ENCODE results near the gene CCDC102A. TPM values are rescaled to one million over a fixed set of nuclear protein-coding genes. Genes with fewer than 3 reads are reported as not detected.

Gene CCDC102A
- total RNA-seq, 1 experiment from 2014 or later = 4.5 TPM

GRCh38 chr16:57527027-57527426 is 9.3 kb downstream of the CCDC102A start:
- BruUV-seq (replicated peaks) = no TSS peak
- RAD21 ChIA-PET (ENCODE audit: low non-redundant PET in 1 of 2, low total read pairs in 2 of 2, uncharacterized antibody in 2 of 2, unreplicated experiment in 2 of 2) = no interaction called here
- ATAC-seq (no peak), DNase-seq (ENCODE audit: low read depth, low spot score) (no peak)
- POLR2A ChIA-PET = no interaction called here
- peaks cover 6% of the 10 kb centered on the region; the same call in 1 of the 2 replicates for H3K79me2 ChIP-seq (ENCODE audit: insufficient read depth, low read length)
- intact Hi-C loops (cut with micrococcal nuclease) = no loop called here
- H3K9me2 ChIP-seq (ENCODE audit: insufficient read depth) = no peaks in the 10 kb centered on the region
- H3K4me3 ChIP-seq (replicated peaks in 1 of 2; ENCODE audit: low read depth in 1 of 2, low read length in 2 of 2) = no peak overlapping the region
- H3K27ac ChIP-seq (ENCODE audit: low read depth, low read length) = no peak overlapping the region
- no peak overlapping the region for H3K9ac ChIP-seq (ENCODE audit: low read length)
- H3K4me2 ChIP-seq (ENCODE audit: low read length) = no peak overlapping the region
- CTCF ChIA-PET = interaction anchor here (0.6 to 1.7 kb wide), 2 partner anchors 7 to 73 kb away, joined by 3 to 7 read pairs; no protein-coding TSS in a partner anchor
- H4K20me1 ChIP-seq (ENCODE audit: insufficient read depth) = no peaks in the 10 kb centered on the region
- H3K36me3 ChIP-seq (ENCODE audit: control insufficient read depth in 1 of 2, insufficient read depth in 2 of 2, low read length in 2 of 2) = peaks cover 0 to 2% of the 10 kb centered on the region in 2 experiments; a peak in 1 of 4 replicates
- no peaks in the 10 kb centered on the region for H3K9me3 ChIP-seq (ENCODE audit: control insufficient read depth in 1 of 2, insufficient read depth in 1 of 2, low read depth in 1 of 2, low read length in 2 of 2)
- peaks cover 6 to 34% of the 10 kb centered on the region in 2 experiments; a peak in 3 of 4 replicates for H3K4me1 ChIP-seq (ENCODE audit: control insufficient read depth in 1 of 2, insufficient read depth in 2 of 2, low read length in 2 of 2)
- no peak overlapping the region for H2AFZ ChIP-seq (ENCODE audit: low read depth, low read length, poor library complexity, severe bottlenecking)
- H3K27me3 ChIP-seq (ENCODE audit: insufficient read depth, low read length) = no peaks in the 10 kb centered on the region
- TF ChIP-seq EGR1 (IDR thresholded peaks at IDR 0.05; ENCODE audit: low read depth) = no peak
- TF ChIP-seq ZNF274 (IDR thresholded peaks at IDR 0.05; ENCODE audit: low read depth, low read length) = no peak
- TF ChIP-seq TCF7L2 (IDR thresholded peaks at IDR 0.05; ENCODE audit: borderline replicate concordance, extremely low read depth, insufficient read depth, insufficient read length) = no peak
- no peak for TF ChIP-seq SP1 (IDR thresholded peaks at IDR 0.05; ENCODE audit: low read depth)
- TF ChIP-seq CBX3 (IDR thresholded peaks at IDR 0.05; ENCODE audit: low read depth) = no peak
- no peak for TF ChIP-seq CEBPB (IDR thresholded peaks at IDR 0.05; ENCODE audit: low read depth)
- no peak for TF ChIP-seq EZH2 (IDR thresholded peaks at IDR 0.05)
- no peak for TF ChIP-seq SIN3A (IDR thresholded peaks at IDR 0.05; ENCODE audit: low read depth)
- TF ChIP-seq RAD21 (IDR thresholded peaks at IDR 0.05; ENCODE audit: low read depth) = no peak
- no peak for TF ChIP-seq EZH2phosphoT487 (IDR thresholded peaks at IDR 0.05; ENCODE audit: borderline replicate concordance)
- TF ChIP-seq POLR2A (IDR thresholded peaks at IDR 0.05; ENCODE audit: borderline replicate concordance, extremely low read depth, insufficient read depth, insufficient read length) = no peak
- TF ChIP-seq, protein P1, sequence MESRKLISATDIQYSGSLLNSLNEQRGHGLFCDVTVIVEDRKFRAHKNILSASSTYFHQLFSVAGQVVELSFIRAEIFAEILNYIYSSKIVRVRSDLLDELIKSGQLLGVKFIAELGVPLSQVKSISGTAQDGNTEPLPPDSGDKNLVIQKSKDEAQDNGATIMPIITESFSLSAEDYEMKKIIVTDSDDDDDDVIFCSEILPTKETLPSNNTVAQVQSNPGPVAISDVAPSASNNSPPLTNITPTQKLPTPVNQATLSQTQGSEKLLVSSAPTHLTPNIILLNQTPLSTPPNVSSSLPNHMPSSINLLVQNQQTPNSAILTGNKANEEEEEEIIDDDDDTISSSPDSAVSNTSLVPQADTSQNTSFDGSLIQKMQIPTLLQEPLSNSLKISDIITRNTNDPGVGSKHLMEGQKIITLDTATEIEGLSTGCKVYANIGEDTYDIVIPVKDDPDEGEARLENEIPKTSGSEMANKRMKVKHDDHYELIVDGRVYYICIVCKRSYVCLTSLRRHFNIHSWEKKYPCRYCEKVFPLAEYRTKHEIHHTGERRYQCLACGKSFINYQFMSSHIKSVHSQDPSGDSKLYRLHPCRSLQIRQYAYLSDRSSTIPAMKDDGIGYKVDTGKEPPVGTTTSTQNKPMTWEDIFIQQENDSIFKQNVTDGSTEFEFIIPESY (IDR thresholded peaks at IDR 0.05; ENCODE audit: extremely low read depth, insufficient replicate concordance, low read length) = no peak
- no peak for TF ChIP-seq ATF3 (IDR thresholded peaks at IDR 0.05)
- TF ChIP-seq MAX (IDR thresholded peaks at IDR 0.05) = no peak
- TF ChIP-seq ELF1 (IDR thresholded peaks at IDR 0.05; ENCODE audit: borderline replicate concordance, low read depth) = no peak
- no peak for TF ChIP-seq SRF (IDR thresholded peaks at IDR 0.05; ENCODE audit: low read depth)
- no peak for TF ChIP-seq ZFX (IDR thresholded peaks at IDR 0.05)
- TF ChIP-seq CTCF (IDR thresholded peaks at IDR 0.05 in 2 of 3, conservative IDR thresholded peaks at IDR 0.05 in 1 of 3; ENCODE audit: borderline replicate concordance in 1 of 3, insufficient read depth in 1 of 3, low read depth in 2 of 3, low read length in 2 of 3) = no peak

Data from HCT116 (cell line).